GM12878 (cell line): ENCODE results near the gene PMM2. TPM values are rescaled to one million over a fixed set of nuclear protein-coding genes. Genes with fewer than 3 reads are reported as not detected.

Experiments
- BRCA1 ChIP-seq: IDR thresholded peaks from 2 replicates; pipeline ENCODE4 v1.6.1; 2011; ENCODE audit warnings: low read depth, low read length, improper control_type of control experiment
- FOXK2 ChIP-seq: fragments of 450-650 bp; IDR thresholded peaks from 2 replicates; pipeline ENCODE4 v1.6.1; 2017; ENCODE audit warnings: mild to moderate bottlenecking, moderate library complexity
- LARP7 ChIP-seq: fragments of 450-650 bp; IDR thresholded peaks from 2 replicates; pipeline ENCODE4 v1.6.1; 2017; ENCODE audit warnings: mild to moderate bottlenecking
- POLR2A ChIP-seq: IDR thresholded peaks from 2 replicates; pipeline ENCODE4 v1.6.1; 2011; ENCODE audit warnings: low read depth, mild to moderate bottlenecking, low read length
- POLR2AphosphoS5 ChIP-seq: IDR thresholded peaks from 2 replicates; pipeline ENCODE4 v1.6.1; 2011; ENCODE audit warnings: mild to moderate bottlenecking, low read length, inconsistent platforms
- TBL1XR1 ChIP-seq: IDR thresholded peaks from 2 replicates; pipeline ENCODE4 v1.6.1; 2012; ENCODE audit warnings: low read depth, low read length, improper control_type of control experiment
- polyA plus RNA-seq, 11 experiments: library from polyadenylated mRNA; depleted of rRNA in 4 of 11; unstranded in 6 of 11; stranded (reverse) in 5 of 11; fragments of >200 nt; fragmentation: Nextera tagmentation in 4 of 11; fragmentation: Illumina TruSeq in 1 of 11; extraction: Ambion mirVana in 4 of 11; extraction: Trizol in 1 of 11; gene quantifications; 1 replicate in 1 of 11; 2 replicates in 10 of 11; pipeline versions ENCODE4 v1.2.1 to v1.2.3, GENCODE V29; 2011 to 2016; ENCODE audit warnings: inconsistent platforms in 2 of 11, missing spikeins in 2 of 11, low read depth in 1 of 11
- total RNA-seq, 4 experiments: library from RNA; depleted of rRNA in 3 of 4; stranded (reverse); fragments of >200 nt in 3 of 4; fragmentation: Illumina TruSeq in 1 of 4; extraction: Trizol in 1 of 4; gene quantifications; 2 replicates each; pipeline versions ENCODE4 v1.2.1 to v1.2.3, GENCODE V29; 2013 to 2021
- TF ChIP-seq, protein P1 (sequence below): fragments of 450-650 bp; formaldehyde crosslinking; IDR thresholded peaks from 2 replicates; pipeline ENCODE4 v1.5.0; 2022; ENCODE audit warnings: mild to moderate bottlenecking, missing genetic modification characterization
- TF ChIP-seq, protein P2 (sequence below): IDR thresholded peaks from 2 replicates; pipeline ENCODE4 v1.6.1; 2012; ENCODE audit warnings: low read depth, low read length, improper control_type of control experiment
- TF ChIP-seq, protein P3 (sequence below): fragments of 150-350 bp; IDR thresholded peaks from 2 replicates; pipeline ENCODE4 v1.6.1; 2014; ENCODE audit warnings: mild to moderate bottlenecking, low read depth, low read length

The PMM2 gene
- total and polyA plus RNA-seq, 10 of the 15 experiments (the other 5 are each of a cell fraction or from before 2014, with no cell fraction given): 22.6 to 69.4 (median 52.3) TPM

DNA sequence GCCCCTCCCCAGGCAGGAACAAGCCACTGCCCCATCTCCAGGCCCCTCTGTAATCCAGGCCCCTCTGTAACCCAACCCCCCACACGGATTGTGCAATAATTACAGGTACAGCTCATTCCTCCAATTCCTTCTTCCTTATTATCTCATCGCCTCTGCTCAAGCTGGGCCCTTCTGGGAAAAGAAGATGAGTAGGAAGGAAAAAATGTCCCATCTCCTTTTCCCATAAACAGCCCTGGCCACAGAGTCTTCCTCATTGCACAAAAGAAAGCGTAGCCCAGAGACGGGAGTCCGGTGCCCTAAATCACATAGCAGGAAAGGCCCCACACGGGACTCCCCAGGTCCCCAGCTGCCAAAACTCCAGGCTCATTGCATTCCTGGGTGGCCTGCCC, 80.9 kb downstream of the PMM2 start (continued):
- TF ChIP-seq, protein P1, sequence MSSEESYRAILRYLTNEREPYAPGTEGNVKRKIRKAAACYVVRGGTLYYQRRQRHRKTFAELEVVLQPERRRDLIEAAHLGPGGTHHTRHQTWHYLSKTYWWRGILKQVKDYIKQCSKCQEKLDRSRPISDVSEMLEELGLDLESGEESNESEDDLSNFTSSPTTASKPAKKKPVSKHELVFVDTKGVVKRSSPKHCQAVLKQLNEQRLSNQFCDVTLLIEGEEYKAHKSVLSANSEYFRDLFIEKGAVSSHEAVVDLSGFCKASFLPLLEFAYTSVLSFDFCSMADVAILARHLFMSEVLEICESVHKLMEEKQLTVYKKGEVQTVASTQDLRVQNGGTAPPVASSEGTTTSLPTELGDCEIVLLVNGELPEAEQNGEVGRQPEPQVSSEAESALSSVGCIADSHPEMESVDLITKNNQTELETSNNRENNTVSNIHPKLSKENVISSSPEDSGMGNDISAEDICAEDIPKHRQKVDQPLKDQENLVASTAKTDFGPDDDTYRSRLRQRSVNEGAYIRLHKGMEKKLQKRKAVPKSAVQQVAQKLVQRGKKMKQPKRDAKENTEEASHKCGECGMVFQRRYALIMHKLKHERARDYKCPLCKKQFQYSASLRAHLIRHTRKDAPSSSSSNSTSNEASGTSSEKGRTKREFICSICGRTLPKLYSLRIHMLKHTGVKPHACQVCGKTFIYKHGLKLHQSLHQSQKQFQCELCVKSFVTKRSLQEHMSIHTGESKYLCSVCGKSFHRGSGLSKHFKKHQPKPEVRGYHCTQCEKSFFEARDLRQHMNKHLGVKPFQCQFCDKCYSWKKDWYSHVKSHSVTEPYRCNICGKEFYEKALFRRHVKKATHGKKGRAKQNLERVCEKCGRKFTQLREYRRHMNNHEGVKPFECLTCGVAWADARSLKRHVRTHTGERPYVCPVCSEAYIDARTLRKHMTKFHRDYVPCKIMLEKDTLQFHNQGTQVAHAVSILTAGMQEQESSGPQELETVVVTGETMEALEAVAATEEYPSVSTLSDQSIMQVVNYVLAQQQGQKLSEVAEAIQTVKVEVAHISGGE (CRISPR knock-in tag): no peak
- no peak for TF ChIP-seq TBL1XR1
- no peak for TF ChIP-seq LARP7
- TF ChIP-seq POLR2AphosphoS5: no peak
- TF ChIP-seq, protein P2, sequence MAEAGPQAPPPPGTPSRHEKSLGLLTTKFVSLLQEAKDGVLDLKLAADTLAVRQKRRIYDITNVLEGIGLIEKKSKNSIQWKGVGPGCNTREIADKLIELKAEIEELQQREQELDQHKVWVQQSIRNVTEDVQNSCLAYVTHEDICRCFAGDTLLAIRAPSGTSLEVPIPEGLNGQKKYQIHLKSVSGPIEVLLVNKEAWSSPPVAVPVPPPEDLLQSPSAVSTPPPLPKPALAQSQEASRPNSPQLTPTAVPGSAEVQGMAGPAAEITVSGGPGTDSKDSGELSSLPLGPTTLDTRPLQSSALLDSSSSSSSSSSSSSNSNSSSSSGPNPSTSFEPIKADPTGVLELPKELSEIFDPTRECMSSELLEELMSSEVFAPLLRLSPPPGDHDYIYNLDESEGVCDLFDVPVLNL: no peak
- no peak for TF ChIP-seq POLR2A
- TF ChIP-seq FOXK2: no peak
- TF ChIP-seq, protein P3, sequence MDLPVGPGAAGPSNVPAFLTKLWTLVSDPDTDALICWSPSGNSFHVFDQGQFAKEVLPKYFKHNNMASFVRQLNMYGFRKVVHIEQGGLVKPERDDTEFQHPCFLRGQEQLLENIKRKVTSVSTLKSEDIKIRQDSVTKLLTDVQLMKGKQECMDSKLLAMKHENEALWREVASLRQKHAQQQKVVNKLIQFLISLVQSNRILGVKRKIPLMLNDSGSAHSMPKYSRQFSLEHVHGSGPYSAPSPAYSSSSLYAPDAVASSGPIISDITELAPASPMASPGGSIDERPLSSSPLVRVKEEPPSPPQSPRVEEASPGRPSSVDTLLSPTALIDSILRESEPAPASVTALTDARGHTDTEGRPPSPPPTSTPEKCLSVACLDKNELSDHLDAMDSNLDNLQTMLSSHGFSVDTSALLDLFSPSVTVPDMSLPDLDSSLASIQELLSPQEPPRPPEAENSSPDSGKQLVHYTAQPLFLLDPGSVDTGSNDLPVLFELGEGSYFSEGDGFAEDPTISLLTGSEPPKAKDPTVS: no peak
- no peak for TF ChIP-seq BRCA1
